HG02943 (cell line): ENCODE data around the gene CFAP61.

Experiments
- ATAC-seq: cut with Tn5 transposase; IDR thresholded peaks from one replicate; pipeline ENCODE4 v1.9.1; 2021; ENCODE audit warnings: mild to moderate bottlenecking, low read depth, moderate library complexity; ENCODE audit not compliant: unreplicated experiment

The CFAP61 gene

GRCh38 chr20:20160520-20160919 is 108.2 kb downstream of the CFAP61 start:
- no peak for ATAC-seq

DNA sequence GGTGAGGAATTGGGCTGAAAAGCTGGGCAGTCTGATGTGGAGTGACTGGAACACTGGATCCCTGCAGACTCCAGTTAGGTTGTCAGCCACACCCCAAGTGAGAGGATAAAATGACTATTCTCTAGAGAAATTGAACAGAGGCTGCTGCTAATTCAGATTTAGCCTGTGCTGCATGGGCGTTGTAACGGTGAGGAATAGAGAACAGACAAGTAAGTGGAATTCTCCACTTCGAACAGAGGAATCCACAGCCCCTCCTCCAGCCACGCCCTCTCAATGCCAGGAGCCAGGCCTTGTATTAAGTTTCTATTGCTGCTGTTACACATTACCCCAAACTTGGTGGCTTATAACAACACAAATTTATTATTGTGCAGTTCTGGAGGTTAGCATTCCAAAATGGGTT is 109.3 kb downstream of the CFAP61 start:
- no peak for ATAC-seq

DNA sequence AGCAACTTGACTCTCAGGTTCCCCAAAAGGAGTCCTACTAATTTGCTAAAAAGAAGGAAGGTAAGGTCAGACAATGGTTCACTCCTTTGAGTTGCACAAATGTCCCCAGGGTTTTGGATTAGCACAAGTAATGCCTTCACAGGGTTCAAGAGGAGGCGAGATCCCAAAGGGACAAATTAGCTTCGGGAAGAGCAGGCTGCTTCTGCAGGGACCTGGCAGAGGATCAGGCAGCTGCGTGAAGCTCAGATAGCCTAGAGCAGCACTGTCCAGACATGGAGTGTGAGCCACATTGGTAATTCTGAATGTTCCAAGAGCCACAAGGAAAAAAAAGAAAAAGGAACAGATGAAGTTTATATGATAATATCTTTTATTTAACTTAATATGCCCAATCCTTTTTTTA is 115.4 kb downstream of the CFAP61 start:
- ATAC-seq: no peak

GRCh38 chr20:20173254-20173653 is 120.9 kb downstream of the CFAP61 start:
- ATAC-seq: no peak

DNA sequence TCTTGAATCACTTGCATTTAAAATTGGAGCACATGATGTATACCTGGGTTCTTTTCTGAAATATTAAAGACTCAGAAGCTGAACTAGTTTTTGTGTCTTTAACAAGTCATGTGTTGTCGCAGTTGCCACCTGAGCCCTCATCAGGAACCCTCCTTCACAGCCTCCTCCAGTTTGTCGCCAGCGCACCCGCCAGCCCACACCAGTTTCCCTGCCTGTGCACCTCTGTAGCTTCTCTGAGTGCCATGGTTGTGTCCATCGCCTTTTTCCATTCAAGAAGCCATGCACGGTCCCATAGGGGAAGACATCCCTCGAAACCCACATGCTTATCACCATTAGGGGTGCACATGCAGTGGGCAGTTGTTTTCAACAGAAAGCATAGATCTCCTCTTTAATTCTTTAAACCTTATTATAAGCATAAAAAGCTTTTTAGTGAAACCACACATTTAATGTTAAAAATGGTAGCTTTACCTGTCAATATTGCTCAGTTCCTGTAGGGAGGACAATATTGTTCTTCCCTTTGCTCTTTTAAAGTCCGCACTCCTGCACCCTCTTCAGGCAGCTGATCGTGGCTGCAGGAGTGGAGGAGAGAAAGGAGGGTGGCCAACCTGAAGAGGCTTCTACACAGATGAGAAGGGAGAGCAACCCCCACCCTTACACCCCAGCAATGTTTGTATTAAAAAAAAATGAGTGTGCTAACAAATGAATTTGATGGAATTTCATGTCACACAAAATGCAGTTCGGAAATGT is 121.9 kb downstream of the CFAP61 start:
- no peak for ATAC-seq

DNA sequence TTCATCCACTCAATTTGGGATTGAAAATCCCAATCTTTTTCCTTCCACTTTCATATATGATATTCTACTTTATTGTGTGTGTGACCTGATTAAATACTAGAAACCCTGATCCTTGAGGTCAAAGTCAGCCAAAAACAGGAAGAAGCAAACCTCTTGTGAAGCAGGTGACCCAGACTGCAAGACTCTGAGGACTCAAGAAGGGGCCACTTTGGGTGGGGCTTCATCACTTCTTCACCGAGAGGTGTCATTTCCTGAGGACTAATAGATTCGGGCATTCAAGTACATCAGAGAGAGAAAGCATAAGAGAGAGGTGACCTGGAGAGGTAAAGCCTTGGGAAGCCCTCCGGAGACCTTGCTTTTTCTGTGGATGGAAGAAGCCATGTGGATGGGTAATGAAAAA is 129.0 kb downstream of the CFAP61 start:
- no peak for ATAC-seq

GRCh38 chr20:20184149-20184548 is 131.8 kb downstream of the CFAP61 start:
- no peak for ATAC-seq

DNA sequence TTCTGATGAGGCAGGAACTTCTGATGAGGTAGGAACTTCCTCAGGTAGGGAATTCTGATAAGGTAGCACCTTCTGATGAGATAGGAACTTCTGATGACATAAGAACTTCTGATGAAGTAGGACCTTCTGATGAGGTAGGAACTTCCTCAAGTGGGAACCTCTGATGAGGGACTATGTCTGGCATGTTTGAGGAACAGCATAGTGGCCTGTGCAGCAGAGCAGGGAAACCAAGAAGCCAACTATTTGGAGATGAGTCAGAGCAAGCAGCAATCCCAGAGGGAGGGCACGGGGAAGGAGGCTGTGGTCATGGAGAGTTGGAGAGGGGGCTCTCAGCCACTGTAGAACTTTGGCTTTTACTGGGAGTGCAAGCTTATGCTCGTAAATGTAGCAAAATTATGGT is 132.4 kb downstream of the CFAP61 start:
- ATAC-seq: no peak

- no peak for ATAC-seq
These were observed 136.3 kb downstream of the CFAP61 start for GRCh38 chr20:20188647-20189046.

GRCh38 chr20:20192366-20192765 is 140.0 kb downstream of the CFAP61 start:
- ATAC-seq: no peak

DNA sequence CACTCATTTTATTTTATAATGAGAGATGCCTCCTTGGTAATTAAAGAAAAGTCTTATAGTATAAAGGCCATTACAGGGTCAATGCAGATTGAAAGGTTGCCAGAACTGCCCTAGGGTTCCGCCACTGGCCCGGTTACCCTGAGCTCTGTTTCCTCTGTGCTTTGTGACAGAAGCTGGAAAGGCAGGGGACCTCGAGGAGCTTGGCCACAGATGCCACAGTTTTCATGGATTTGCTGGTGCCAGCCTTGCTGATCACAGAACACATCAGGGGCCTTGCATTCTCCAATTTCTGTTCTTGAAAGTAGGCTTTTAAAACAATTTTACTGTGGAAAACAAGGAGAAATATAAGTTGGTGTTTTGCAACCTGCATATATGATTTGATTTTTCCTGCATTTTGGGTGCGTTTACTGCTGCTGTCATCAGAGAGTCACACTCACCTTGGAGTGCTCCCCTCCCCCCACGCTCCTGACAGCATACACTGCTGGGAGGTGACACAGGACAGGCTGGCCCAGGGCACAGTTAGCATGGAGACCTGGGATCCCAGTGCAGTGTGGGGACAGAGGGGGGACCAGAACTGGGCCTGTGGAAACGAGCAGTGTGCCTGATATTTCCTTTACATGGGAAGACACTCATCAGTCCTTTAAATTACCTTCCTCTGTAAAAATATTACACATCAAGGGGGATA is 142.8 kb downstream of the CFAP61 start:
- ATAC-seq: no peak

DNA sequence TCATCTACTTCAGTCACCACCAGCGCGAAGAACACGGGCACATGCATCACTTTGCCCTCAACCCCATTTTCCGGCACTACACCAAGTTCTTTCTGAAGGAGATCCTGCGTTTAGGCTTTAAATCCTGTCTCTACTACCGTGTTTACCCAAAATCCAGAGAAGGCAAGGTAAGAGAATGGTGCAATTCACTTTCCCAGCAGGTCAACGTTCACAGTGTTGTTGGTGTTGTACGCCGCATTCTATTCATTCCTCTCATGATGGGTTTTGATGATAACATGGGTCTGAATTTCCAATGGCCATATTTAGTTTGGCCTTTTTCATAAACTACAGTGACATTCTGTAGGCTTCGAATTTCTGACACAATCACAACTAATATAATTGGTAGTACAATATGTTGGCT is 144.3 kb downstream of the CFAP61 start:
- no peak for ATAC-seq

- no peak for ATAC-seq
These were observed 145.7 kb downstream of the CFAP61 start for GRCh38 chr20:20198011-20198410.

DNA sequence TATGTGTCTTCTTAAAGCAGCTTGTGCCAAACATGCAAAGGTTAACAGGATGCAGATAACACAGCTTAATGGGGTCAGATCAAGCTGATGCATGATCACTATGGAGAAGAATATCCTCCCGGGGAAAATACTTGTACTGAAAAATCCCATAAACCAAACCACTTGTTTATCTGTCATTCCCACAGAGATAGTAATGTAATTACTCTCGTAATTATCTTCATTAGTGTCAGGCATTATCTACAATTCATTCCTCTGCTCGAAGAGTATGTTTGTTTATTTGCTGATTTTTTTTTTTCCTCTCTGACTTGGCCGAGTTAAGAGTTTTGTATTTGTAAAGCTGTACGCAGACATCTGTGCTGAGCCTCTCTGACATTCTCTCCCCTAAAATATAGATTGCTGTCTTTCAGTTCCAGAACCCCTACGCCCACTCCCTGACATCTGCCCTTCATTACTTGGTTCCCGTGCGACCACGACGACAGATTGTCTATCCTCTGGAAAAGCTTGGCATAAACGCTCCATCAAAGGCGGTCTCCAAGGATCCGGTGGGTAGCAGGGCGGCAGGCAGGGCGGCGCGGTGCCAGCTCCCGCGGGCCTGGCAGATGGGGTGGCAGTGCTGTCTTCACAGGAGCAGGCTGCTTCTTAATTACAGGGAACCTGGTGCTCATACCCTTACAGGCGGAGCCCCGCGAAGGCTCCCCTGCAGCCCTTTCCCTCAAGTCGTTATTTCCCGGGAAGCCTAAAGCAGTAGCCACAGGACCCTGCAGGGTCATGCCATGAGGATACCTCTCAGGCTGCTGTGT is 147.2 kb downstream of the CFAP61 start:
- ATAC-seq: no peak

DNA sequence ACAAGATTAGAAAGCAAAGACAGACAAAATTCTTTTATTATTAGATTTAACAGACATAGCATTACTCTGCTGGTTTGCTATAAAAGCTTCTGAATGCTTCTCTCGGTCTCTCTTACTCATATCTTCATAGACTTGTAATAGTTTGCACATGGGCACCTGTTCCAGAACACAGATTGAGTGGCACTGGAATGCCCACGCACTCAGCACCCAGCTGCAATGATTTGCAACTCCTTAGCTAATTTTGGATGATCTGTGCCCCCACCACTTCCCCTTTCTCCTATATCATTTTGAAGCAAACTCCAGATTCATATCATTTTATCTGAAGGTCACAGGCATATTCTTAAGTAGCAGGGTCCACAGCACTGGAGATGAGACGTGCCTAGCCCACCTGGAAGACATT is 148.8 kb downstream of the CFAP61 start:
- ATAC-seq: no peak

- no peak for ATAC-seq
These were observed 149.3 kb downstream of the CFAP61 start for GRCh38 chr20:20201639-20202038.

DNA sequence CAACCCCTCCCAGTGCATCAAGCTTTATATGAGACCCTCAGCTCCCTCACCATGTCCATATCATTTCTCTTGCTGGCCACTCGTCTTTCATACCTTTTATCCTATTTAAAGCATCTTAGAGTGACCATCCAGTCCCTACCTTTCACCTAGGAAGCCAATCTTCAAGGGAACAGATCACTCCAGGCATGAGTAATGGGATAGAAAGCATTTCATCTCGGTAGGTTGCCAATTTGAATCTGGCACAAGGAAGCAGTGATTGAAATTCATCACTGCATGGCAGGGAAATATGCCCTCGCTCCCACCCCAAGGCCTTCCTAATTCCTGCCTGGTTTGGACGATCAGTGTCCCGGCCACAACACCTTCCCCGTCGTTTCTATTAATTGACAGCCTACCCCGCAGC is 150.4 kb downstream of the CFAP61 start:
- no peak for ATAC-seq

DNA sequence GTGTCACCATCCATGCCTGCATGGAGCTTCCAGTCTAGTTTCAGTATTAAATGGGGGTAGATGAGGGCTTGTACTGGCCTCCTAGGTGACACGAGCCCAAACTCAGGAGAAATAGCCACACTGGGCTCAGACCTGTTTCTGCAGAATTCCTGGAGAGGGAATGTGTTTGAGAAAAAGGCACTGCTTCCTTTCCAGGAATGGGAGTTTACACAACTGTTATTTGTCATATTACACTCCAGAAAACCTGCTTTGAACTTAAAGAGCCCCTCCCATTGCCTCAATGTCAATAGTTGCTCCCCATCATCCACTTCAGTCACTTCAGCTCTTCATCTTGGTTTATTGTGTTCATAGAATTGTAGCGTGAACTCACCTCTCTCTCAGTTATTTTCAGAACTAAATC is 151.5 kb downstream of the CFAP61 start:
- no peak for ATAC-seq

- ATAC-seq: no peak
These were observed 151.9 kb downstream of the CFAP61 start for GRCh38 chr20:20204256-20204655.

DNA sequence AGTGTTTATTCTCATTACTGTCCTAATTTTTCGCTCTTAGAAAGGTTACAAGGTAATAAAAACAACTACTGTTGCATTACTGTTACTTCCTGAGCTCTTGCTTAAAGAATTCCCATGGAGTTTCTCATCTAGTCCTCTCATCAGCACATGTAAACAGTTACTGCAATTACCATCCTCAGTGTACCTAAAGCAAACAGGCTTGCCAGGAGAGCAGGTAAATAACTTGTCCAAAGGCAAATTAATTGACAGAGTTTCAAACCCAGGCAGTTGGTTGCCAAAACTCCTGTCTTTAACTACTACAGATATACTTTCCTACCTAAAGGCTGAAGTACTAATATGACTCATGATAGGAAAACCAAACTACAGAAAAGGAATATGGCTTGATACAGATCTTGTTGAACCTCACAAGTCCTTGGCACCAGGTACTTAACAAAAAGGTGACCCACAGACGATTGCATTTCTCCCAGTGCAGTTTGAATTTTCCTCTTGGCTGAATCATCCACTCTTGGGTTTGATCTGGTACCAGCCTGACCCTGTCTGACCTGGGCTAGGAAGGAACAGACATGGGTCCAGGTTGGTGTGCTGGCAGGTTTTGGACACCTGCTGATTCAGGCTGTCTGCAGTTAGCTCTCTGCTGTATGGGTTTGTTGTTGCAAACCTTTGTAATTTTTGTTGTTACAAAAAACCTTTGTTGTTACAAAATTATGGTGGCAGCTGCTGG is 153.0 kb downstream of the CFAP61 start:
- ATAC-seq: no peak

DNA sequence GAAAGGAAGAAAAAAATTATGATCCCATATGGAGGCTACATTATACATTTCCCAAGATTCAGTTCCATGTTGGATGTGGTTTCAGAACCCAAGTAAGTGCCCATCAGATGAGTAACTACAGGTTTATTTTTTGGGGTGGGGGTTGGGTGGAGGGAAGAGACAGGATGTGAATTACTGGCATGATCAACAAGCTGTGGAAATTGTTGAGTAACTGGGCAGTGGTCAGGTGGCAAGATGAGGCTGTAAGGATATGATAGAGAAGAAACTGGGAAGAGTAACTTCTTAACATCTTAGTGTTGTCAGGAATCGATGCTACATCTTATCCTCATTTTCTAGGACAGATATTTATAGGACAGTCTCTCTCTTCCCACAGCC is 153.5 kb downstream of the CFAP61 start:
- ATAC-seq: no peak
